SW 1271 (cell line): Measurements from ENCODE around the gene PSME1.
"Not testable (repeated sequence)": the region's sequence is repeated elsewhere in the genome, so short reads cannot be mapped to it uniquely, and the experiment has no call there.

ENCODE experiments used
- DNase-seq, 2 experiments: peaks; one replicate each; lab custom pipeline; 2025; lab: John Stamatoyannopoulos, UW

PSME1 gene

GRCh38 chr14:24105609-24106239 lies 30.3 kb upstream of the PSME1 start:
- not testable (repeated sequence) for DNase-seq

- DNase-seq, result no peak
These were observed 29.2 kb upstream of the PSME1 start for GRCh38 chr14:24106672-24107271.

GRCh38 chr14:24108336-24108874 lies 27.6 kb upstream of the PSME1 start:
- DNase-seq, result no peak

- DNase-seq, result no peak
These were observed 25.9 kb upstream of the PSME1 start for GRCh38 chr14:24110060-24110459.

GRCh38 chr14:24110523-24110922 lies 25.5 kb upstream of the PSME1 start:
- no peak for DNase-seq

- DNase-seq, result no peak
These were observed 22.6 kb upstream of the PSME1 start for GRCh38 chr14:24113379-24113800.

- DNase-seq, result peak; percentile 87 to 95
These were observed 22.0 kb upstream of the PSME1 start for GRCh38 chr14:24113801-24114531.

- peak; percentile 100 for DNase-seq
These were observed 21.2 kb upstream of the PSME1 start, which contains the start of the genes DCAF11 and NRL for GRCh38 chr14:24114532-24115421. TSS of gene DCAF11 (plus strand) at chr14:24114777. CDS start at chr14:24115595, 818 bp downstream. TSS of gene NRL (minus strand) at chr14:24114949. CDS start at chr14:24082848, 32,101 bp downstream.

GRCh38 chr14:24115422-24116127 lies 20.4 kb upstream of the PSME1 start:
- DNase-seq, result no peak

- DNase-seq, result no peak
These were observed 19.7 kb upstream of the PSME1 start for GRCh38 chr14:24116128-24116814.

- DNase-seq, result no peak
These were observed 18.8 kb upstream of the PSME1 start for GRCh38 chr14:24117179-24117578.

GRCh38 chr14:24119691-24120090 lies 16.3 kb upstream of the PSME1 start:
- DNase-seq, result no peak

- no peak for DNase-seq
These were observed 14.8 kb upstream of the PSME1 start for GRCh38 chr14:24121210-24121609.

GRCh38 chr14:24122416-24122815 lies 13.6 kb upstream of the PSME1 start:
- DNase-seq, result no peak

- no peak for DNase-seq
These were observed 13.1 kb upstream of the PSME1 start for GRCh38 chr14:24122898-24123297.

GRCh38 chr14:24123424-24124417 lies 12.3 kb upstream of the PSME1 start:
- no peak for DNase-seq

GRCh38 chr14:24126939-24127338 lies 9.1 kb upstream of the PSME1 start:
- no peak for DNase-seq

- DNase-seq, result no peak
These were observed 8.3 kb upstream of the PSME1 start for GRCh38 chr14:24127673-24128072.

GRCh38 chr14:24129410-24129998 lies 6.5 kb upstream of the PSME1 start:
- no peak for DNase-seq
